ENCODE results near the gene H2BK1.

H2BK1 gene

GRCh38 chr7:151210087-151210854 is at the start of gene H2BK1:
Gene H2BK1 (minus strand): TSS chr7:151210488. CDS start chr7:151210318, 170 bp downstream.
- FAIRE-seq: no peak

- no peak for FAIRE-seq
These were observed 47.7 kb upstream of the H2BK1 start for GRCh38 chr7:151257990-151258389.

- no peak for FAIRE-seq
These were observed 46.2 kb upstream of the H2BK1 start for GRCh38 chr7:151256410-151257045.

GRCh38 chr7:151255390-151255789 is 45.1 kb upstream of the H2BK1 start:
- FAIRE-seq: no peak

GRCh38 chr7:151254851-151255250 is 44.6 kb upstream of the H2BK1 start:
- FAIRE-seq: no peak

GRCh38 chr7:151254316-151254715 is 44.0 kb upstream of the H2BK1 start:
- no peak for FAIRE-seq

GRCh38 chr7:151252961-151253711 is 42.8 kb upstream of the H2BK1 start:
- FAIRE-seq: no peak

- FAIRE-seq: no peak
These were observed 42.2 kb upstream of the H2BK1 start for GRCh38 chr7:151252561-151252835.

- FAIRE-seq: no peak
These were observed 41.6 kb upstream of the H2BK1 start for GRCh38 chr7:151251689-151252560.

- no peak for FAIRE-seq
These were observed 41.0 kb upstream of the H2BK1 start for GRCh38 chr7:151251328-151251688.

GRCh38 chr7:151250181-151251132 is 40.2 kb upstream of the H2BK1 start:
- no peak for FAIRE-seq

- no peak for FAIRE-seq
These were observed 39.4 kb upstream of the H2BK1 start for GRCh38 chr7:151249732-151250072.

GRCh38 chr7:151249034-151249731 is 38.9 kb upstream of the H2BK1 start:
- FAIRE-seq: no peak

- FAIRE-seq: no peak
These were observed 38.2 kb upstream of the H2BK1 start, which contains the start of gene SMARCD3 for GRCh38 chr7:151248346-151249033. Gene SMARCD3 (minus strand): TSS chr7:151248694. CDS start chr7:151248562, 132 bp downstream.

GRCh38 chr7:151247611-151248345 is 37.5 kb upstream of the H2BK1 start:
- FAIRE-seq: no peak

GRCh38 chr7:151246851-151247580 is 36.7 kb upstream of the H2BK1 start:
- no peak for FAIRE-seq

GRCh38 chr7:151246102-151246850 is 36.0 kb upstream of the H2BK1 start:
- FAIRE-seq: no peak

- no peak for FAIRE-seq
These were observed 35.2 kb upstream of the H2BK1 start for GRCh38 chr7:151245360-151246101.

All from A204.1 (cell line).